Measurements from ENCODE around the gene RSU1. TPM values are rescaled to one million over a fixed set of nuclear protein-coding genes. Genes with fewer than 3 reads are reported as not detected.

RSU1 gene
- total and polyA plus RNA-seq, 2 donors (not counting 3 experiments of a cell fraction or from before 2014, with no cell fraction given): 80.2 to 104 TPM

DNA sequence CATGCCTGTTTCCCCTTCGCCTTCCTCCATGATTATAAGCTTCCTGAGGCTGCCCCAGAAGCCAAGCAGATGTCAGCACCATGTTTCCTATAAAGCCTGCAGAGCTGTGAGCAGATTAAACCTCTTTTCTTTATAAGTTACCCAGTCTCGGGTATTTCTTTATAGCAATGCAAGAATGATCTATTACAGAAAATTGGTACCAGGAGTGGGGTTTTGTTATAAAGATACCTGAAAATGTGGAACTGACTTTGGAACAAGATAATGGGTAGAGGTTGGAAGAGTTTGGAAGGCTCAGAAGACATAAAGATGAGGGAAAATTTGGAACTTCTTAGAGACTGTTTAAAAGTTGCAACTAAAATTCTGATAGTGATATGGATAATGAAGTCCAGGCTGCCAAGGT lies 4.8 kb upstream of the RSU1 start:
- Histone ChIP-seq H3K9ac (replicated peaks; ENCODE audit: extremely low read depth, insufficient read depth, low read length) (no peak overlapping the region), H4K20me1 (replicated peaks; ENCODE audit: control insufficient read depth, extremely low read depth, insufficient read depth, low read length) (no peaks in the 10 kb centered on the region), H3K4me3 (replicated peaks in 1 of 3; ENCODE audit: insufficient read depth in 1 of 3, low read depth in 1 of 3, low read length in 3 of 3) (no peak overlapping the region), H3K9me1 (replicated peaks; ENCODE audit: control insufficient read depth, extremely low read depth, insufficient read depth, low read length) (no peaks in the 10 kb centered on the region), H3K27me3 (ENCODE audit: control insufficient read depth in 2 of 2, insufficient read depth in 2 of 2, low read length in 2 of 2) (no peaks in the 10 kb centered on the region), H3K27ac (ENCODE audit: insufficient read depth, low read depth, low read length) (no peak overlapping the region), H3K36me3 (ENCODE audit: control insufficient read depth in 2 of 2, extremely low read depth in 1 of 2, insufficient read depth in 2 of 2, low read length in 2 of 2) (no peaks in the 10 kb centered on the region), H3K4me1 (ENCODE audit: control insufficient read depth, extremely low read depth, insufficient read depth, low read length) (peaks cover 5% of the 10 kb centered on the region), H3K4me2 (ENCODE audit: insufficient read depth, low read length) (no peak overlapping the region), H3K79me2 (ENCODE audit: control insufficient read depth, insufficient read depth, low read length) (no peaks in the 10 kb centered on the region), H3K9me3 (replicated peaks; ENCODE audit: control insufficient read depth, insufficient read depth, low read length) (peaks cover 2% of the 10 kb centered on the region), H2AFZ (ENCODE audit: low read depth, low read length) (no peak overlapping the region)
- CTCF ChIA-PET: no interaction called here
- BruUV-seq (replicated peaks): no TSS peak
- POLR2A ChIA-PET: no interaction called here
- no peak for FAIRE-seq
- TF ChIP-seq GATA2 (IDR thresholded peaks at IDR 0.05; ENCODE audit: insufficient read depth, insufficient read length, low read depth, low read length) (no peak), EZH2 (IDR thresholded peaks at IDR 0.05; ENCODE audit: borderline replicate concordance, low read depth, low read length, severe bottlenecking) (no peak), JUN (IDR thresholded peaks at IDR 0.05; ENCODE audit: borderline replicate concordance, insufficient read depth, insufficient read length, low read depth) (no peak), POLR2AphosphoS5 (IDR thresholded peaks at IDR 0.05; ENCODE audit: insufficient read depth, low read depth, low read length) (no peak), MYC (IDR thresholded peaks at IDR 0.05; ENCODE audit: low read depth, low read length) (no peak), POLR2A (IDR thresholded peaks at IDR 0.05; ENCODE audit: low read depth, low read length) (no peak), FOS (IDR thresholded peaks at IDR 0.05; ENCODE audit: borderline replicate concordance, insufficient read depth, low read length) (no peak), CTCF (IDR thresholded peaks at IDR 0.05; ENCODE audit: extremely low read depth in 1 of 2, insufficient read depth in 1 of 2, low read depth in 1 of 2, low read length in 2 of 2) (no peak)
- TF ChIP-seq, protein P1, sequence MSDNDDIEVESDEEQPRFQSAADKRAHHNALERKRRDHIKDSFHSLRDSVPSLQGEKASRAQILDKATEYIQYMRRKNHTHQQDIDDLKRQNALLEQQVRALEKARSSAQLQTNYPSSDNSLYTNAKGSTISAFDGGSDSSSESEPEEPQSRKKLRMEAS (IDR thresholded peaks at IDR 0.05; ENCODE audit: insufficient read depth, insufficient read length): no peak
- intact Hi-C loops (cut with micrococcal nuclease): no loop called here
- DNase-seq (ENCODE audit: low read depth, low spot score): no peak
- dilution Hi-C loops (cut with MboI; ENCODE audit: extremely low pct_ligation_motif_present, low sequenced_read_pairs): no loop called here
